NCI-H2107 treated with DMSO at 0.1 percent for 48 hours (cell line): ENCODE measurements around the gene ZBTB33.

Experiments used
- DNase-seq: peaks from one replicate; lab custom pipeline; 2025; ENCODE audit not compliant: unreplicated experiment; lab: John Stamatoyannopoulos, UW

The ZBTB33 gene

DNA sequence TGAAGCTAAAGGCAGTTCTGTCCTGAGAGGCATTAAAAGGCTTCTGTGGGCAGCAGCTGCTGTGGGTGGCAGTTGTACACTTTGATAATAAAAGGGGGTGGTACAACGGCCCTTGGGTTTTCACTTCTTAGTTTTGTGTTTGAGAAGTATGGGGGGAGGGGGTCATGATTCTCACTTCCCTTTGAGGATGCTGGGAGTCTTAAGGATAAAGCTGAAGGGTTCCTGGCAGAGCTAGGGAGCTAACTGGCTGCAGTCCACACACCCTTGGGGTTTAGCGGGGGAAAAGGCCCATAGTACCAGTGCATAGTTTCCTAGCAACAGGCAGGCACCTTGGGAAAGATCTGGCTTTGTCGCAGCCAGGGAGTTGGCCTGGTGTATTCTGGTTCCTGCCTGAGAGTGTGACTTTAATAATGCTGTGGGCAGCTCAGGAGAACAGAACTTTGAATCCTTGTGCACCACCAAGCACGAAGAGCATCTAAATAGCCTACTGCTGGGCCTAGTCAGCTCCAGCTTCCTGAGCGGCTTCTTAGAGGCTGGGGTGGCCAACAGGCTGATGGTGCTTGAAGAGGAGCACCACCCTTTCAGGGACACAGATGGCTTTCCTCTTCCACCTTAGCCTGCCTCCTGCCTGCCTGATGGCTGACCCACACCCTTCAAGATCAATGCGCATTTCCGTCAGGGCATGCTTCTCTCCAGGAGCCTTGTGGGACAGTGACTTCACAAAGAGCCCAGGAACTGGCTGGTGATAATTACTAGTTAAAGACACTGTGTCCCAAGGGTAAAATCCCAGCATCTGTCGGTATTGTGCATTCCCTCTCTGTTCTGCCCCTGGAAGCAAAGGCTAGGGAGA, 12.5 kb downstream of the ZBTB33 start:
- DNase-seq = peak; percentile 43

DNA sequence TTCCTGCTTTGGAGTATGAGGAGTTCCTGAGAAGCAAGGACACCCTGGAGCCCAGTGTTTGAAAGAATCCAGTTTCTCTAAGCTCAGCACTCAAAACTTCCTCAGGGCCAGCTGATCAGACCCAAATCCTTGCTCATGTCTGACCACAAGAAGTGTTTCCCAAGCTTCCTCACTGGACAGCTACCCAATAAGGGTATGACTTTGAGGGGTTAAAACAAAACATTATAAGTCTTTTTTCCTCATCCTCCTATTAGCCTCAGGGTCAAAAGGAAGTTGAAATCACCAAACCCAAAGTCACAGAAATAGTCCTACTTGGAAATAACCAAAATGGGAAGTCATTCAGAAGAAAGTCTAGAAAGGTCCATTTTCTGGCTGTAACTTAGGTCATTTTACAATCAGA, 13.7 kb downstream of the ZBTB33 start:
- DNase-seq = no peak

DNA sequence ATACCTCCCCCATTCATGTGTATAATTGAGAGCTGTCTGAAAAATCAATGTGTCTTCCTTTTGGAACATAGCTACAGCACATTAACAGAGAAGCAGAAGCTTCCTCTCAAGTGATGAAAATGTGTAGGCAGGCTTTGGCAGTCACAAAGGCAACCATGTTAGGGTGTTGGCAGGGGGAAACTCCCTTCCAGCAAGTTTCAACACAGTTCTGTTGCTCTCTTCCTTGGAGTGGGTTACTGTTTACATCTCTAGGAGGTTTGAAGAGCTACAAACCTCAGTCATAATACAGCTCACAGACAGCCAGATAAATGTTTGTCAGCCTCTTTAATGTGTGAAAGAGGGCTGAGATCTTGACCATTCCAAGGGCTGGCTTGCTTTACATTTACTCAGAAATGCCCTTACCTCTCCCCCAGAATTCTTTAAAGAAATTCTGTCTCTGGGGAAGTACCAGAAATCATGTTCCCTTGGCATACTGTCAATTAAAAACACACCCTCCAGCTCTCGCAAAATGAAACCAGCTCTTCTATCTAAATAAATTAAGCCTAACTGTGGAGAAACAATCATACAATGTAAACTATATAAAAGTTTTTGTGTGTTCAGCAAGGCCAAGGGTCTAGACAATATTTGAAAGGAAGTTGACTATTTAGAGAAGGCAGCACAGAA, 18.9 kb downstream of the ZBTB33 start:
- DNase-seq = no peak

DNA sequence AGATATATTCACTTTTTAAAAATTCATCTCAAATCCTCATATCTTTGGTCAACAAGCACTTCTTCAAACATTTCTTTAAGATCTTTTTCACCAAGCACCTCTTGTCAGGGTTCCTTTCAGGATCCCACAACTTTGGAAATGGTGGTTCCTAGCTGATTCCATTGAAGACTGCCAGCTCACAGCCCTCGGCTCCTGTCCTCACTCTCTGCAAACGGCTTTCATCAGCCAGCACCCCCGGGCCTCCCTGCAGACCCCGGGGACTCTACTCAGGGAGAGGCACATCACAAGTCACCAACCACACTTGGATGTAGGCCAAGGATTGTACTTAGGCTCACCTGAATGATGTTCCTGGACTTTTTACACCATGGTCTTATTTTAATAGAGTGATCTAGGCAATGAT, 20.0 kb downstream of the ZBTB33 start:
- no peak for DNase-seq

DNA sequence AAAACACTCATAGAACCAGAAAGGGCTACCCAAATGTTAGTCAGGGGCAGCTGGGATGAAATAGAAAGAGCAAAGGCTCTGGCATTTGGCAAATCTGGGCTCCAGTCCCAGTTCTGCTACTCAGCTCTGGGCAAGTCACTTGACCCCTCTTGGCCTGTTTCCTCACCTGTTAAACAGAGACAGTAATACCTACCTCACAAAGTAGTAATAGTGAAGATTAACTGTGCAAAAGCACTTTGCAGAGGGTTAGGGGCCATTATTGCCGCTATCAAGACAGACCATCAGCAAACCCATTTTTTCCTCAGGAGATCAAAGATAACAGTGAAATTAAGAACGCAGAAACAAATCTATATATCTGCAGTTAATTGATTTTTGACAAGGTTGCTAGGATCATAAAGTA, 20.6 kb downstream of the ZBTB33 start:
- DNase-seq = no peak

DNA sequence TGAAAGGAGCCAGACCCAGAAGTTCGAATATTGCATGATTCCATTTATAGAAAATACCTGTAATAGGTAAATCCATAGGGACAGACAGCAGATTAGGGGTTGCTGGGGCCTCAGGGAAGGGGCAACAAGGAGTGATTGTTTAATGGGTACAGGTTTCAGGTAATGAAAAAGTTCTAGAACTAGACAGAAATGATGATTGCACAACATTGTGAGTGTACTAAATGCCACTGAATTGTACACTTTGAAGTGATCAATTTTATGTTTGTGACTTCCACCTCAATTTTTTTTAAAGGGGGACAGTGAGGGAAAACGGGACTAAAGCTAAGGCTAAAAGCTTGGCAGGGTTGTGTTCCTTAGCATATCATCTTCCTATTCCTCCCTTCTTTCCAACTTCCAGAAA, 23.5 kb downstream of the ZBTB33 start:
- no peak for DNase-seq

DNA sequence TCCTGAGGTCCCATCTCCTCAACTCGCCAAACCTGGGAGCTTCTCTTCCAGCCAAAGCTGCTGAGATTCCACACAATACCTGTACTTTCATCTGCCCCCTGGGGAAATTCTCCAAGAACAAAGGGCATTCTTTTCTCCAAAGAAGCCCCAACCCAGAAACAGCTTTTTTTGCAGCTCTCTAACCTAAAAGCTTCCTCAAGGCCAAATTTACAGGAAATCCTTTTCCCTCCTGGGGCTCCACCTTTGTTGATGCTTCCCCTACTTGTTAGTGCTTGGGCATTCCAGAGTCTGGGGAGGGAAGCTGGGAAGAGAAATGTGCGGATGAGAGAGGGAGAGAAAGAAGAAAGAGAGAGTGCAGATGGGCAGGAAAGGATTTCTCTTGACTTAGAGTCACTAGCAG, 24.3 kb downstream of the ZBTB33 start:
- no peak for DNase-seq

DNA sequence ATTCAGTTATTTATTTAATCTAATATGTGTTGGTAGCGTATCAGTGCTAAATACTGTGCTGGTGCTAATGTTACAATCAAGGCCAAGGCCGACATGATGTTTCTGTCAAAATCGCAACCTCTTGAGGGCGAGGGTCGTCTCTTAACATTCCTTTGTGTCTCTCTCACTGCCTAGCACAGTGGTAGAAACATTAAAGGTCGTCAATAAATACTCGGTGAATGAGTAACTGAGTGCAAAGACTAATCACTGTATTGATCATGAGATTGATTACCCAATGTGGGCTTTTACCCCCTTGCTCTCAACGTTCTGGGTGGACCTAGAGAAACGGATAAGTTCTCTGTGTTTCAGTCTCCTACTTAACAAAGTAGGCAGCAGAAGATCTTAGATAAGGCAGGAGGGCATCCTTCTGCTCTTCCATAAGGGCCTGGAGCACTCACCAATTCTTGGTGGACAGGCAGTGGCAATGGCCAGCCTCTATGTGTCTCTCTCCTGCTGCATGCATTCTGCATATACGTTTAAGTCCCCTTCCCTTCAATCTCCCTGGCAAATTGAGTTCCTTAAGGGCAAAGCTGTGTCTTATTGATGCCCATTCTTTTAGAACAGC, 30.5 kb downstream of the ZBTB33 start:
- no peak for DNase-seq

DNA sequence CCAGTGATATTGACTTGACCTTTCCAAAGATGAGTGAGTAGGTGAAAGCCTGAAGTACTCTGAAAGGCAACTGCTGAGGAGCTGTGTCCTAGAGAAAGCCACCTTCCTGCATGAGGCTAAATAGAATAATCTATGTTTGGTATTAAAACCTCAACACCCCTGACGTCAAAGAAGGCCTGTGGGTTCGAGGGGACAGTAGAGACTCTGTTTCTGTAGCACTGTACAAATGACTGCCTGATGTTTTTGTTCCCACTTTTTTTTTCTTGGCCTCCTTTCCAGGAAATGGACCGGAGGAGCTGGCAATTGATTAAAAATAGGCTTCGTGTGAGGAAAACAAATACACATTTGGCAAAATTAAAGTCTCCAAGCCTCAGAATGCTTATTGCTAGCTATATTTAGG, 31.1 kb downstream of the ZBTB33 start:
- no peak for DNase-seq

DNA sequence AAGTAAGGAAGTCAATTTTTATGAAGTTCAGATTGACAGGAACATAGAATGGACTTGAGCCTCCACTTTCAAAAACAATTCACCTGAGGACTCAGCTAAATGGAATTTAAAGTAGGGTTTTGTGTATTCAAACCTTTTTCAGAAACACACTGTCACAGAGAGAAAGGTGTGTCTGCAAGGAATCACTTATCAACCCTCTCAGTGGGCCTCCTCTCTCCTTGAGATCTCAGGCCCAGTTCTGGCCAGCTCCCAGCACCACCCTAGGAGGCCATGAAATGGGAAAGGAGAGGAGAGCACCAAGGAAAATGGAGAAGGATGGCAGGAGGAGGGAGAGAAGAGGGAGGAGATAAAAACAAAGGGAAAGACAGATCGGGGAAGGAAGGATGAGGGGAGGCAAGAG, 32.1 kb downstream of the ZBTB33 start:
- DNase-seq = no peak

DNA sequence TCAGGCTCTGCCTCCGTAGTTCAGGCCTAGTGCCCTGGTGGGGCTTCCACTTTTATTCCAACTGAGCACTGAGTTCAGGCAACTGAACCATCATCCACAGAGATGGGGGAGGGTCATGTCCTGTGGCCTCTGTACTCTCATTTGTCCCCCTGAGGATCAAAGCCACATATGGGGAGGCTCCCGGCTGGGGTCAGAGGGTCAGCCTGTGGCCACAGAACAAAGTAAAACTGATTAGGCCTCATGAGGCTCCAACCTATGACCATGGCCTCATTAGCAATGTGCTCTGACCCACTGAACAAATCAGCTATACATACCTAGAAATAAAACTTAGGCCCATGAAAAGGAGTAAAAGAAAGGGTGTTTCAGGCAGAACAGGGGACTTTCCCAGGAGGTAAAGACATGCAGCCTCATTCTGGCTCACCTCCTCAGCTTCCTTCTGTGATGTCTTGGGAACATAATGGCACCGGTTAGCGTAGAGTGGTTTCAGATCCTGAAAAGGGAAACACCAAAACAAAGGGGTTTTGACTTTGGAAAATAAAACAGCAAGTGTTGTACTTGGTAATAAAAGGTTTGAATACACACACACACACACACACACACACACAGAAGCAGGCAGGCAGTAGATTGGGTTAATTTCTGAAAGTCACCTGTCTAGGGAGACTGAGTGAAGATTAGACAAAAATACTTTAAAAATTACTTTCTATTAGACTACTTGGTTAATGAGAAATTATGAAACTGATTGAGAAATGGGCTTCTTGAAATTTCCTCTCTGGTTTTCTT, 36.3 kb downstream of the ZBTB33 start:
- no peak for DNase-seq

DNA sequence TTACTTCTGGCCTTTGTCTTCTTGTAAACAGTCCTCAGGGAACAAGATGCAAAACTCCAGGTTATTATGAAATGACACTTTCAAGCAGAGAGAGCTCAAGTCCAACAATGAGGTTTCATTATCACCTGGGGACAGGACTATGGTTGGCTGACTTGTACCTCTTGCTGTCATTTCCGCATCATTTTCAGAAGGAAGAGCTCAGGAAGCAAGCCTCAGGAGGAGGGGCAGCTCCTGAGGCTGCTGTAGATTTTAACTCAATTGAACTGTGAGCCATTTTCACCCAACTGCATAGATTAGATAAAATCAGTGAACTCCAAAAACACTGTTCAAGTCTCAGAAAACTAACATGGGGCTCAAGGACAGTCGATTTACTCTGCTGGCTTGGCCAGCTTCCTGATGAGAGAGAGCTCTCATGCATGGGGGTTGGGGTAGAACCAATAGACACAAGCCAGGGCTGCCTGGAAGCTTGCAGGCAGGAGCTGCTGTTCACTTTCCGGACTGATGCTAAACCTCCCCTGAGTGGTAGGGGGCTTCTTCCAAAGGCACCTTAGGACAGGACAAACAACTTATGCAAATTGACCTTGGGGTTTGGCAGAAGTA, 37.0 kb downstream of the ZBTB33 start:
- DNase-seq = no peak

DNA sequence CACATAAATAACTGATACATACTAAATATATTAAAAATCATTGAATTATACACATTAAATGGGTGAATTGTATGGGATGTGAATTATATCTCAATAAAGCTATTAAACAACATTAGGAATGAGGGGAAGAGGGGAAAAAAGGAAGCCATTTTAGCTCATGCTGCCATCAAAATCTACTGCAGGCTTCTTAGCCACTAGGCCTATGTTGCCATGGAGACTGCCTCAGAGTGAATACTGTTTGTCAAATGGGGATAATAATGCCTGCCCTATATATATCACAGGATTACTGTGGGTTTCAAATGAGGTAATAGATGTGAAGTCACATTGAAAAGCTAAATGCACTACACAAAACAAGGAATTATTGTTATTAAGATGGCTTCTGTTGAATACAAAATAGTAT, 39.5 kb downstream of the ZBTB33 start:
- no peak for DNase-seq

DNA sequence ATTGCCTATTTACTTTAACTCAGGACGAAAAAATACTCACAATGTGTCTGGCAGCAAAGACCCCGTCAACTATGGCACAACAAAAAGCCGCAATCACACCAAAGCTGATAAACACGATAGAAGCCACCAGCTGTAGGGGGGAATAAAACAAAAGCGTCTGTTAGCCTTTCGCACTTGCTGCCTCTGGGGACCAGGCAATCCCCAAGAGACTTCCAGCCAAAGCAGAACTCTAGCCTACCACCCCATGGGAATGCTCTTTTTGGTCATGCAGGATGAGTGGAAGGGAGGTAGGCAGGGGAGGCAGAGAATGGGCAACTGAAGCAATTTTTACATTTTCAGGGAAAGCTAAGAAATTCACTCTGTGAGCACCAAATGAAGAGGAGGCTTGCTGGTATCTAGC, 40.6 kb downstream of the ZBTB33 start:
- DNase-seq = peak; percentile 73

DNA sequence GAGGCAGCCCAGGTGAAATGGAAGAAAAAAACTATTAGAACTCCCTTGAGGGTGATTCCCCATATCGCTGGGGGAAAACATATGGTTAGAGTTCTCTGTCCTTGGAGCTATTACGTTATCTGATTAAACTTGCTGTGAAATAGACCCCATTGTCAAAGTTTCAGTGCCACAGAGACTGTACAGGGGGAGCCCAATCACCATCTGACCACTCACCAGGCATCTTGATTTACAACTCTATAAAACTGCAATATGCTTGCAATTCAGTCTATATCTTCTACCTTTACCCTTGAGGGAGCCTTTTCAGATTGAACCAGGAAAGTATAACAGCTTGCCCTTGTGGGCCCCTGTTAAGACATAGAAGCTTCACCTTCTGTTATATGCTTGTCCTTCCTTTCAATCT, 42.4 kb downstream of the ZBTB33 start:
- no peak for DNase-seq

DNA sequence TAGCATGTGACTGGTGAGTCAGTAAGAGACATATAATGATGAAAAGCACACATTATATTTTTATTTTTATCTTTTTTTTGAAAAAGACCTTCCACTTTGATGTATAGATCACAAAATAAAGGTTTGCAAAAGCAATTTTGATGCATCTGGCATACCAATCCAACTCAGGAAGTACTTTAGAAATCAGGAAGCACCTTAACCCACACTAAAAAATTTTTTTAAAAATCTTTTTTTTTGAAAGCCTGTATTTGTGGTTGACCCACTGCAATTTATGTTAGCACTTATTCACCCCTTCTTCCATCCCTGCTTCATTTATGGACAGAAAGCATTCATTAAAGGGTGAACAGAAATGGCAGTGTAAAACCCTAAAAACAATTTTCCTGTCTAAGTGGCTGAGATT, 44.0 kb downstream of the ZBTB33 start:
- DNase-seq = no peak

DNA sequence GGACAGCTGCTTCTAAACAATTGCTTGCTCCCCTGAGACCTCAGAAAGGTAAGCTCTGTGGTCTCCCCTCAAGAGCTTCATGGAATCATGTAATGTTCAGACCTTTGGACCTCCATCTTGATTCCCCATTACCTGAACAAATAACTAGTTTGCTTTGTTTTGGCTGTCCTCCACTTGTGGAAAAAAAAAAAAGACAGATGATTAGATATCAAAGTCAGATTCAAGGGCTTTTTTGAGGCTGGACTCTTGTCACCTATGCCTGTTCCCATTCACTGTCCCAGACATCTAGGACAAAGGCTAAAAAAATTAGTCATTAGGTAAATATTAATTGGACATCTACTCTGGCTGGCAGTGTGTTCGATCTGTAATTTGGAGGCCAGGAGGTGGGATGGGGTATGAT, 47.3 kb downstream of the ZBTB33 start:
- no peak for DNase-seq

DNA sequence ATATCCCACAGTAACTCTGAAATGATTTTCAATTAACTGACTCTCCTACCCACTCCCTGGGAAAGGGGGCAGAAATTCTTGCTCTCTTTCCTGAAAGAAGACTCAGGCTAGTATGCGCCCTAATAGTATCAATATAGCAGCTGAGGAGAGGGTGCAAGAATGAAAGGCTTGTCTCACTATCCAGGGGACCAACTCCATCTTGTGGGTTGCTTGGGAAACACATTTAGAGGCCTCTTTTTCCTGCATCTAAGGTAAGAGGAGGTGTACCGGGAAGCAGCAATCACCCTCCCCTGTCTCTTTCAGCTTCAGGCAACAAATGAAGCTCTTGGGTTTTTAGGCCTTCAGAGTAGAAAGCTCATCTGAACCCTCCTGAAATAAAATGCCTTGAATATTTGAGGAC, 49.3 kb downstream of the ZBTB33 start:
- DNase-seq = peak; percentile 45

DNA sequence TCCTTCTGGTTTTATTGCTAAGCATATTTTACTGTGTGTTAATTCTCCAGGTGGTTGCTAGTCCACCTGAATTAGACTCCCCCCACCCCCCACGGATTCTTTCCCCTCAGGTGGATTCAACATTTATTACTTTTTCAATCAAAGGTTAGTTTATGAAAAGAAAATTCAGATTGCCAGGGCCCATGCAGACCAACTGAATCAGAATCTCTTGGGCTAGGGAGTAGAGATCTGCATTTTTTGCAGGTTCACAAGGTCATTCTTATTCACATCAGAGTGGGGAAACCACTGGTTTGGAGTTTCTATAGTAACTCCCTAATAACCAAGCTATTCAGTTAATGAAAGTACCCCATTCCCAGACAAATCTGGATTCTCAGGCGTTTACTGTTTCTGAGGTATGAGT, 50.9 kb downstream of the ZBTB33 start:
- DNase-seq = no peak

DNA sequence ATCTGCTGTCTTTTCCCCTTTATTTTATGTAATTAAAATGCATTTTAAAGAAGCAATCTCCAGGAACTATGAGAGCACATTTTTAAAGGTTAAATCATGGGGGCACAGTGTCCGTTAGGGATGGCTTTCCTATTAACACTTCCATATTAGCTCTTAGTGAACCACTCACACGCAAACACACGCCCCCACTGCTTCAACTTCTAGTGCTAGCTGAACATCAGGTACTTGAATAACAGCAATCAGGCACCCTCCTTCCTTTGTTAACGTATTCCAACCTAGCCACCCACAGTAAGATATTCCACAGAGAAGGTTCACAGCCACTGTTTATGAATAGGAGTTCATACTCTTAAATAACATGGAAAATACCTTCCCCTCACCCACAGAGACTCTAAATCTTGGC, 51.3 kb downstream of the ZBTB33 start:
- peak; percentile 28 for DNase-seq

DNA sequence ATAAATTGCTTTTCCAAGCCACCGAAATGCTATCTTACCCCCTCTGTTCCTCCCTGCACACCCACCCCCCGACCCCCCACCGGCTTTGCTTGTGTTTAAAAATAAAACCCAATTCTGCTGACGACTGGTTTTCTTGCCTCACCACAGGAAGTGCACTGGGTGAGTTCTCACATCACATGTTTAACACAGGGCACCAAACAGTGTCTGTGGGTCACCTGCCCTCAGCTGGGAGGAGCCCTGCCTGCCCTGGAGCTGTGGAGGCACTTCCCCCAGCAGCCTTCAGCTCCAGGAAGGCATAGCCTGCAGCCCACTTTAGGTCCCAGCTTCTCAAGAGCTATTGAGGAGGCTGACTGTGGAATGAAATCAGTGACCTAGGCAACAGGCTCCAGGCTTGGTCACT, 51.8 kb downstream of the ZBTB33 start:
- DNase-seq = no peak
